Activated T-cell treated with anti-CD3 and anti-CD28 coated beads for 48 hours (primary cell): ENCODE measurements around the gene TERT.
A peak's percentile ranks its signal among the peaks of the same experiment; 100 is the strongest.
"Not testable (repeated sequence)": the region's sequence is repeated elsewhere in the genome, so short reads cannot be mapped to it uniquely, and the experiment has no call there.

ENCODE experiments used
- DNase-seq: peaks from one replicate; pipeline ENCODE4 v3.0.0-alpha.2; 2020; ENCODE audit warnings: low read depth

Gene TERT

GRCh38 chr5:1294835-1295649, at the start of gene TERT:
Gene TERT (minus strand): TSS chr5:1295068. CDS start chr5:1294989, 79 bp downstream.
- peak; percentile 83 for DNase-seq

- peak; percentile 13 for DNase-seq
Observed at GRCh38 chr5:1343931-1344901, 49.3 kb upstream of the TERT start.

GRCh38 chr5:1343315-1343751, 48.5 kb upstream of the TERT start:
- DNase-seq, result no peak

GRCh38 chr5:1342711-1343110, 47.8 kb upstream of the TERT start:
- DNase-seq, result not testable (repeated sequence)

- DNase-seq, result no peak
Observed at GRCh38 chr5:1342268-1342667, 47.4 kb upstream of the TERT start.

GRCh38 chr5:1341863-1342262, 47.0 kb upstream of the TERT start:
- DNase-seq, result no peak

GRCh38 chr5:1339818-1340210, 44.9 kb upstream of the TERT start:
- not testable (repeated sequence) for DNase-seq

GRCh38 chr5:1339139-1339817, 44.4 kb upstream of the TERT start:
- not testable (repeated sequence) for DNase-seq

- no peak for DNase-seq
Observed at GRCh38 chr5:1338506-1339070, 43.7 kb upstream of the TERT start.

GRCh38 chr5:1338196-1338490, 43.3 kb upstream of the TERT start:
- DNase-seq, result no peak

GRCh38 chr5:1337489-1338195, 42.8 kb upstream of the TERT start:
- no peak for DNase-seq

GRCh38 chr5:1336749-1337488, 42.1 kb upstream of the TERT start:
- no peak for DNase-seq

- DNase-seq, result no peak
Observed at GRCh38 chr5:1336106-1336561, 41.3 kb upstream of the TERT start.

GRCh38 chr5:1335540-1336095, 40.8 kb upstream of the TERT start:
- DNase-seq, result no peak

- DNase-seq, result no peak
Observed at GRCh38 chr5:1334831-1335539, 40.1 kb upstream of the TERT start.

GRCh38 chr5:1333986-1334385, 39.1 kb upstream of the TERT start:
- no peak for DNase-seq

- DNase-seq, result not testable (repeated sequence)
Observed at GRCh38 chr5:1333286-1333685, 38.4 kb upstream of the TERT start.

- DNase-seq, result no peak
Observed at GRCh38 chr5:1332461-1333001, 37.7 kb upstream of the TERT start.

- DNase-seq, result no peak
Observed at GRCh38 chr5:1331861-1332405, 37.1 kb upstream of the TERT start.
